ENCODE data around the gene OSCP1.

DNA sequence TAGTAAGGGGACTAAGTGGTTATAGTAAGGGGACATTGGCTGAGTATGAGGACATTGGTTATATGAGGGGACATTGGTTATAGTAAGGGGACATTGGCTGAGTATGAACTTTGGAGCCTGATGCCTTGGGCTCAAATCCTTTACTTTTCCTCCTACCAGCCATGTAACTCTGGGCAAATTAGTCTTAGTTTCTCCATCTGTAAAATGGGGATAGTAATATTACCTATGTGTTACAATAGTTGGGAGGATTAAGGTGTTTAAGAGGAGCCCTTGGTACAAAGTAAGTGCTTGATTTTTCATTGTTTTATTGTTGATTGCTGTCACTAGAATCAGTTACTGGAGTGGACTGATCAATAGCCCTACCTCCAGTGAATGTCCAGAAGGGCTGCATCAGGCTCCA, 2.8 kb downstream of the OSCP1 start:
- TF ChIP-seq POLR2A (IDR thresholded peaks at IDR 0.05; ENCODE audit: low read depth, low read length) (no peak), POLR2AphosphoS5 (IDR thresholded peaks at IDR 0.05; ENCODE audit: low read depth, low read length) (no peak)
